NCI-H128 (cell line): Measurements from ENCODE around the gene BEX5.
A peak's percentile ranks its signal among the peaks of the same experiment; 100 is the strongest.
"Not testable (repeated sequence)": the region's sequence is repeated elsewhere in the genome, so short reads cannot be mapped to it uniquely, and the experiment has no call there.

Experiments
- DNase-seq: peaks from one replicate; lab custom pipeline; 2025; ENCODE audit not compliant: unreplicated experiment; lab: John Stamatoyannopoulos, UW

Gene BEX5

DNA sequence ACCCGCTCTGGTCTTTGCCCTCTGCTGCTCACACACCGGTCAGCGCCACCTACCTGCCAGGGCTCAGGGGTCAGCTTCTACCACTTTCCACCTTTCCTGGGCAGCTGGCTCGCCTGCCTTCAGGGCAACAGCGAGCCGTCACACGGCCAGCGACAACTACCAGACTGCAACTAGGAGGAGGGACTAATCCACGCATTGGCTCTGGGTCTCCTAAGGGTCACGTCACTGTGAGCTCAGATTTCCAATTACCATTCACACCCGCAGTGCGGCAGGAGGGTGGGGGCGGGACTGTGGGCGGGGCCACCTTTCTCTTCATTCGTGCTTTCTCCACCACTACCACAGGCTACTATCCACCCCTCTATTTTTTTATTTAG, at the start of gene BEX5:
Gene BEX5, minus strand, starts transcription at position 172 of the 374 bp plus-strand sequence. CDS start 1,712 bp downstream, outside the sequence.
- DNase-seq = peak; percentile 61

DNA sequence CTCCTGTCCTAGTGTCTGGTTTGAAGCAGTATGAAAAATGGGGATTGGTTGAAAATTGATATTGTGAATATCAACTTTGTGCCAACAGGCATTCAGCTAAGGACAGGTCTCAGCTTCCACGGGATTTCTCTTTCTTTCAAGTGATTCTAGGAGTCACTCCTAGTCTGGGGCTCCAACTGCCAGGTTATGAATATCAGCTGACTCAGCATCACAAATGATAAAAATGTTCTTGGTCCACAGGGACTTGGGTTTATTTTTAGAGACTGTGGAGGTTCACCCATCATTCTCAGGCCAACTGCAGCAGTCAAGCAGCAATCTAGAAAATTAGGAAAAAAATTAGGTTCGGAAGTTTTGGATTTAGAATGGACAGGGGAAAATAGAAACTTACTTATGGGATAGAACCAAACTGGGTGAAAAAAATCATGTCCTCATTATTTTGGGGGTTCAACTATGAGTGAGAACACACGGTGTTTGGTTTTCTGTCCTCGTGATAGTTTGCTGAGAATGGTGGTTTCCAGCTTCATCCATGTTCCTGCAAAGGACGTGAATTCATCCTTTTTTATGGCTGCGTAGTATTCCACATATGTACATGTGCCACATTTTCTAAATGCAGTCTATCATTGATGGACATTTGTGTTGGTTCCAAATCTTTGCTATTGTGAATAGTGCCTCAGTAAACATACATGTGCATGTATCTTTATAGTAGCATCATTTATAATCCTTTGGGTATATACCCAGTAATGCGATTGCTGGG, 30.4 kb upstream of the BEX5 start:
- no peak for DNase-seq

DNA sequence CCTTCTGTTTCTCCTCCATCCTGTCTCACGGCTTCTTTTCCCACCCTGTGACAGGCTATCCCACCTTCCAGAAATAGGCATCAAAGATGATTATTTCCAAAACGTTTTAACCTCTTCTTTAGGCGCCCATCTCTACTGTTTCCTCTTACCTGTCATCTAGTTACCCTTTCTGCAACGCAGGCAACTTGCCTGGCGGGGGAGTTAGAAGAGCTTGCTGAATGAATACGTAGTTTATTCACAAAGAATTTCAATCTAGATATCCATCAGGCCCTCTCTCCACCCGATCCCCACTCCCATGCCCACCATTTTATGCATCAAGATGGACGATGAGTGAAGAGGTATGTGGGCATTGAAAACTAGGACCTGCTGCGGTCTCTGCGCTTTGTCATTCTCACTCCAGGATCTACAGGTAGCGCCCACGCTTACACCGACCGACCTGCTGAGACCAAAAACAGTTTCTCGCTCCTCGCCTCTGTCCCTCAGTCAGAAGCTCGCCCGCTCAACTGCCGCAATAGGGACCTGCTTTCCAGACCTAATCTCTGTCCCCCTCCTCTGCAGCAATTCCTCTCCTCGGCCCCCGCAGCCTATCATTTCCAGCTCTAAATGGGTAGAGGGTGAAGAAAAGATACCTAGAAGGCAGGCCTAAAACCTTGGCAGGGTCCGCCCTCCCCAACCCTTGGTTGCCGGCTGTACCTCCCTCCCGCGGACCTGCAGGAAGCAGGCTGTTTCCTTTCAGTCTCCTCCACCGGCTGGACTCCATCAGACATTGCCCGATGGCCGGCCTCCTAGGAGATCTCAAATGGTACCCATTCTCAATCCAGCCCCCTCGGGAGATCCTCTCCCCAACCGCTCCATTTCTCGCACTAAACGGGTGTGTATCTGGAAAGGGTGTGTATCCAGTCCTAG, 624 bp downstream of the BEX5 start:
- DNase-seq = peak; percentile 19

- DNase-seq = peak; percentile 4
Observed at GRCh38 chrX:102154218-102154860, 1.4 kb downstream of the BEX5 start.

DNA sequence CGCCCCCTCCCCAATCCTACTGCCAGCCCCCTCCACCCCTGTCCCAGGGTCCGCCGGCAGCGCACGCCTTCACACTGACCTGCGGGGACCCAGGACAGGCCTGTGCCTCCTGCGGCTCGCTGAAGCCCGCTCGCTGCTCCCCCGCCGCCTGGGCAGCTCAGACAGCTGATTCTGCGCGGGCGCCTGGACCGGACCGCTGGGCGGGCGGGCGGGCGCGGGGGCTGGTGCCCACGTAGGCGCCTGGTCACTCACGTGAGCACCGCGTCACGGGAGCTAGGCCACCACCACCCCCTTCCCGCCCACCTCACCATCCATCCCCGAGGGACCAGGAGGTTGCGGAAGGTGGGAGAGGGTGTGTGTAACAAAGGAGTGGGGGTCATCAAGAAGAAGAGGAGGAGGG, 13.5 kb downstream of the BEX5 start, which contains the start of gene TCEAL6:
Gene TCEAL6, minus strand, starts transcription at position 208 of the 400 bp plus-strand sequence.
- DNase-seq = not testable (repeated sequence)

- DNase-seq = not testable (repeated sequence)
Observed at GRCh38 chrX:102141631-102142030, 14.1 kb downstream of the BEX5 start.

GRCh38 chrX:102140876-102141275, 14.9 kb downstream of the BEX5 start:
- DNase-seq = not testable (repeated sequence)

GRCh38 chrX:102138064-102138463, 17.7 kb downstream of the BEX5 start:
- no peak for DNase-seq

DNA sequence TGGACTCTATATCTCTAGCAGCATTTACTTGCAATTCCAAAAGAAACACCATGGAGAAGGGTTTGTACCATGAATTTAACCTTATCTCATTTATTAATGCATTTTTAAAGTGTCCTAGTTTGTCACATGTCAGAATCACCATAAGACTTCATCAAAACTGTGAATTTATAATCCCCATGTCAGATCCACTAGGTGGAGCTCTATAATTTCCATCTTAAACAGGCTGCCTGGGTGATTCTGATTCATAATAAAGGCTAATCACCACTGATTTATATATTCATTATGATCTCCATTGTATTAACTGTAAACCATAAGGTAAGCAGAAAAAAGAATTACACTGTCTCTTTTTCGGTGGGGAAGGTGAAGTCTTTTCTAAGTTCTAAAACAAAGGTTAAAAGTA, 26.3 kb downstream of the BEX5 start:
- no peak for DNase-seq

GRCh38 chrX:102126863-102127262, 28.9 kb downstream of the BEX5 start:
- no peak for DNase-seq

GRCh38 chrX:102126080-102126818, 29.5 kb downstream of the BEX5 start:
- not testable (repeated sequence) for DNase-seq

GRCh38 chrX:102125436-102125835, 30.3 kb downstream of the BEX5 start, which contains the start of gene TCEAL2:
TSS of gene TCEAL2 (plus strand) at chrX:102125679. CDS start at chrX:102126831, 1,152 bp downstream.
- DNase-seq = peak; percentile 33

DNA sequence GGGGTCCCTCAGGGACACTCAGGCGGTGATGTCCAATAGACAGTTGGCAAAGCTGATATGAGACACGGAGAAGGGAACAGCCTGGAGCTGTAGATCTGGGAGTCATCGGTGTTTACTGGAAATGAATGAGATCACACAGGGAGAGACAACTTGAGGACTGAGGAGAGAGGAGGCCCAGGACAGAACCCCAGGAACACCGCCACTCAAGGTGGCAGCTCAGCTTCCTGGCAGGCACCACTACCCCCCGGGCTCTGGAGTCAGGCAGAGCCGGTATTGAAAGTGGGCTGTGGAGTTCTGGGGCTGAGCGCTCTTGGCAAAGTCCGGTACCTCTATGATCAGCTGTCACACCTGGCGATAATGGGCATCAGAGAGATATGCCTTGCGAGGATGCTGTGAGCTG, 30.8 kb downstream of the BEX5 start:
- not testable (repeated sequence) for DNase-seq

DNA sequence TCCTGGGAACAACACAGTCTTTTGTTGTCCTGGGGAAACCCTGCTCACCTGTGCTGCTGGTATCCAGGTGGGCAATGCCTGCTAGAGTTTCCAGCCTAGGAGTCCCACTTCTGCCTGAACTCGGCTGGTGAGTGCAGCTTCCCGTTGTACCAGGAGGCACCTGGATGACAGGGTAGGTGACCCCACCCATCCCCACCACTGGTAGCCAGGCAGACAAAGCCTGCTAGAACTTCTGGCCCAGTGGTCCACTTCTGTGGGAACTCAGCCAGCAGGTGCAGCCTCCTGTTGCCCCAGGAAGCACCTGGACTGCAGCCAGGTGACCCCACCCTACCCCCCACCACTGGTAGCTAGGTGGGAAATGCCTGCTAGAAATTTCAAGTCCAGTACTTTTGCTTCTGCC, 40.0 kb downstream of the BEX5 start:
- no peak for DNase-seq

GRCh38 chrX:102113367-102113766, 42.4 kb downstream of the BEX5 start:
- no peak for DNase-seq
